NCI-H774 (cell line): ENCODE data around the gene MYO1A.

ENCODE experiments used
- DNase-seq: peaks from one replicate; lab custom pipeline; 2025; lab: John Stamatoyannopoulos, UW

Gene MYO1A

GRCh38 chr12:57049890-57050289, at the start of gene MYO1A:
TSS of gene MYO1A (minus strand) at chr12:57050129. CDS start at chr12:57048323, 1,806 bp downstream.
- no peak for DNase-seq

- no peak for DNase-seq
Observed at GRCh38 chr12:57099047-57099714, 49.3 kb upstream of the MYO1A start.

GRCh38 chr12:57098546-57098945, 48.6 kb upstream of the MYO1A start:
- no peak for DNase-seq

- DNase-seq, result no peak
Observed at GRCh38 chr12:57097554-57097835, 47.6 kb upstream of the MYO1A start.

GRCh38 chr12:57096748-57097553, 47.0 kb upstream of the MYO1A start:
- no peak for DNase-seq

GRCh38 chr12:57096099-57096572, 46.2 kb upstream of the MYO1A start:
- no peak for DNase-seq

GRCh38 chr12:57095440-57095839, 45.5 kb upstream of the MYO1A start:
- no peak for DNase-seq

- DNase-seq, result no peak
Observed at GRCh38 chr12:57094208-57095160, 44.6 kb upstream of the MYO1A start.

GRCh38 chr12:57093415-57094207, 43.7 kb upstream of the MYO1A start:
- DNase-seq, result no peak

- no peak for DNase-seq
Observed at GRCh38 chr12:57092876-57093414, 43.0 kb upstream of the MYO1A start.

- DNase-seq, result no peak
Observed at GRCh38 chr12:57092529-57092862, 42.6 kb upstream of the MYO1A start.

- DNase-seq, result no peak
Observed at GRCh38 chr12:57091638-57092528, 42.0 kb upstream of the MYO1A start.

- no peak for DNase-seq
Observed at GRCh38 chr12:57090924-57091637, 41.2 kb upstream of the MYO1A start.

- no peak for DNase-seq
Observed at GRCh38 chr12:57090490-57090889, 40.6 kb upstream of the MYO1A start.

GRCh38 chr12:57089271-57090245, 39.6 kb upstream of the MYO1A start:
- DNase-seq, result no peak

- peak; percentile 92 for DNase-seq
Observed at GRCh38 chr12:57088354-57089270, 38.7 kb upstream of the MYO1A start, which contains the start of gene NAB2. TSS of gene NAB2 (plus strand) at chr12:57089114. CDS start at chr12:57089272, 158 bp downstream.

- peak; percentile 58 for DNase-seq
Observed at GRCh38 chr12:57087691-57088353, 37.9 kb upstream of the MYO1A start.
